Ectodermal cell (in vitro differentiated cells): Measurements from ENCODE around the gene SLC25A39.

Experiments
- H3K27ac ChIP-seq: 2 replicates; pipeline ENCODE4 v1.7.0; 2013; ENCODE audit warnings: mild to moderate bottlenecking, low read depth, low read length; ENCODE audit not compliant: insufficient read depth, poor library complexity, severe bottlenecking
- H3K27me3 ChIP-seq: 2 replicates; pipeline ENCODE4 v1.7.0; 2013; ENCODE audit warnings: mild to moderate bottlenecking, low read length; ENCODE audit not compliant: insufficient read depth, control insufficient read depth, poor library complexity, severe bottlenecking
- H3K36me3 ChIP-seq: one replicate; pipeline ENCODE4 v1.7.0; 2013; ENCODE audit warnings: low read length; ENCODE audit not compliant: control insufficient read depth, insufficient read depth
- H3K4me1 ChIP-seq: one replicate; pipeline ENCODE4 v1.7.0; 2013; ENCODE audit warnings: low read length; ENCODE audit not compliant: control insufficient read depth, insufficient read depth
- H3K4me3 ChIP-seq: 2 replicates; pipeline ENCODE4 v1.7.0; 2013; ENCODE audit warnings: low read depth, low read length, control low read depth; ENCODE audit not compliant: insufficient read depth
- H3K9me3 ChIP-seq: 2 replicates; pipeline ENCODE4 v1.7.0; 2013; ENCODE audit warnings: mild to moderate bottlenecking, low read length, moderate library complexity; ENCODE audit not compliant: control insufficient read depth
- WGBS, 2 experiments: methylation state at CpG; one replicate each; pipeline ENCODE4 v1.1.7; 2013; ENCODE audit warnings: missing lambda C conversion rate in 2 of 2; 5-methylcytosine and 5-hydroxymethylcytosine counted together

SLC25A39 gene

GRCh38 chr17:44314524-44314868 is 10.1 kb downstream of the SLC25A39 start:
- Histone ChIP-seq H3K9me3 (no peaks in the 10 kb centered on the region), H3K36me3 (peaks cover 3% of the 10 kb centered on the region), H3K4me1 (peaks cover 18% of the 10 kb centered on the region), H3K27ac (no peak overlapping the region), H3K4me3 (peak overlapping the region; percentile 34), H3K27me3 (peaks cover 62% of the 10 kb centered on the region)
- WGBS, 2 experiments = 62 to 71% methylated on average over 10 to 11 of the region's 11 CpGs

GRCh38 chr17:44314031-44314430 is 10.6 kb downstream of the SLC25A39 start:
- WGBS, 2 experiments = 91 to 92% methylated on average over 7 of the region's 7 CpGs
- H3K27me3 ChIP-seq = peaks cover 66% of the 10 kb centered on the region
- H3K27ac ChIP-seq = no peak overlapping the region
- H3K4me3 ChIP-seq = no peak overlapping the region
- H3K9me3 ChIP-seq = no peaks in the 10 kb centered on the region
- peaks cover 23% of the 10 kb centered on the region for H3K4me1 ChIP-seq
- H3K36me3 ChIP-seq = no peaks in the 10 kb centered on the region

GRCh38 chr17:44312396-44313104 is 12.1 kb downstream of the SLC25A39 start:
- WGBS, 2 experiments = 81 to 82% methylated on average over 13 of the region's 17 CpGs
- Histone ChIP-seq H3K4me3 (no peak overlapping the region), H3K27me3 (peaks cover 66% of the 10 kb centered on the region)

GRCh38 chr17:44311562-44312181 is 13.0 kb downstream of the SLC25A39 start:
- Histone ChIP-seq H3K4me3 (no peak overlapping the region), H3K9me3 (no peaks in the 10 kb centered on the region), H3K4me1 (peaks cover 35% of the 10 kb centered on the region), H3K36me3 (no peaks in the 10 kb centered on the region), H3K27me3 (peaks cover 63% of the 10 kb centered on the region), H3K27ac (no peak overlapping the region)
- WGBS, 2 experiments = 78 to 85% methylated on average over 3 of the region's 5 CpGs

More at GRCh38 chr17:44312396-44313104, 12.1 kb downstream of the SLC25A39 start:
- Histone ChIP-seq H3K36me3 (no peaks in the 10 kb centered on the region), H3K27ac (no peak overlapping the region), H3K4me1 (peaks cover 28% of the 10 kb centered on the region), H3K9me3 (no peaks in the 10 kb centered on the region)

- no peak overlapping the region for H3K27ac ChIP-seq
- WGBS, 2 experiments = 67% methylated on average over 10 of the region's 10 CpGs
- H3K4me3 ChIP-seq = no peak overlapping the region
- no peaks in the 10 kb centered on the region for H3K36me3 ChIP-seq
- peaks cover 54% of the 10 kb centered on the region for H3K27me3 ChIP-seq
- no peaks in the 10 kb centered on the region for H3K9me3 ChIP-seq
- peaks cover 27% of the 10 kb centered on the region for H3K4me1 ChIP-seq
Observed at GRCh38 chr17:44310609-44311376, 13.8 kb downstream of the SLC25A39 start.

- H3K27me3 ChIP-seq = peaks cover 48% of the 10 kb centered on the region
- no peaks in the 10 kb centered on the region for H3K9me3 ChIP-seq
- H3K27ac ChIP-seq = no peak overlapping the region
- H3K4me1 ChIP-seq = peaks cover 22% of the 10 kb centered on the region
- WGBS, 2 experiments = 91 to 95% methylated on average over 2 of the region's 2 CpGs
- H3K4me3 ChIP-seq = no peak overlapping the region
- H3K36me3 ChIP-seq = no peaks in the 10 kb centered on the region
Observed at GRCh38 chr17:44310188-44310587, 14.4 kb downstream of the SLC25A39 start.

GRCh38 chr17:44309472-44309871 is 15.2 kb downstream of the SLC25A39 start:
- peaks cover 18% of the 10 kb centered on the region for H3K4me1 ChIP-seq
- no peak overlapping the region for H3K27ac ChIP-seq
- no peak overlapping the region for H3K4me3 ChIP-seq
- no peaks in the 10 kb centered on the region for H3K36me3 ChIP-seq
- WGBS, 2 experiments = 60 to 71% methylated on average over 5 of the region's 5 CpGs
- H3K27me3 ChIP-seq = peaks cover 41% of the 10 kb centered on the region
- no peaks in the 10 kb centered on the region for H3K9me3 ChIP-seq

GRCh38 chr17:44308865-44309264 is 15.8 kb downstream of the SLC25A39 start:
- no peaks in the 10 kb centered on the region for H3K9me3 ChIP-seq
- H3K36me3 ChIP-seq = no peaks in the 10 kb centered on the region
- H3K27ac ChIP-seq = no peak overlapping the region
- 6 to 8% methylated on average over 15 of the region's 15 CpGs for WGBS, 2 experiments
- H3K4me1 ChIP-seq = peaks cover 18% of the 10 kb centered on the region
- peak overlapping the region; percentile 47 for H3K4me3 ChIP-seq
- peaks cover 35% of the 10 kb centered on the region for H3K27me3 ChIP-seq

- Histone ChIP-seq H3K27ac (peak within 1 kb of the TSS; percentile 55), H3K4me3 (peak within 1 kb of the TSS; percentile 47), H3K9me3 (no peaks in the 10 kb centered on the region), H3K4me1 (peaks cover 18% of the 10 kb centered on the region), H3K27me3 (peaks cover 30% of the 10 kb centered on the region), H3K36me3 (no peaks in the 10 kb centered on the region)
- 0 to 1% methylated on average over 39 of the region's 39 CpGs for WGBS, 2 experiments
Observed at GRCh38 chr17:44308320-44308818, 16.3 kb downstream of the SLC25A39 start, which contains the start of gene RUNDC3A. TSS of gene RUNDC3A (plus strand) at chr17:44308601. CDS start at chr17:44308833, 232 bp downstream.
